ENCODE results near the gene ZNF710. TPM values are rescaled to one million over a fixed set of nuclear protein-coding genes. Genes with fewer than 3 reads are reported as not detected.

ZNF710 gene
- total RNA-seq, 1 experiment from 2014 or later: 40.7 TPM

DNA sequence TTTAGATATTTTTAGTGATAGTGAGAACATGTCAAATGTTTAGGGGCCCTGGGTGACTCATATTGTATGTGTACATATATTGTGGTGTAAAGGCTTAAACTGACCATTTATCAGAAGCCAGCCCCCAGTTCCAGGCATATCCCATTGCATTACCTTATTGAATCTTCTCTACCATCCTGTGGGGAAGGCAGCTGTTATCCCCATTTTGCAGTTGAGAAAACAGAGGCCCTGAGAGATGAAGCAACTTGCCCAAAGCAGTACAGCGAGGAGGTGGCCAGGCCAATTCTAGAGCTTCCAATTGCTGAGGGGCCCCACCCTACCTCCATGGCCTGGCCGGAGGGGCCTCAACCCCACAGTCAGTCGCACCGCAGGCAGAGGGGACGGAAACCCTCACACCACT is 47.9 kb downstream of the ZNF710 start:
- peaks cover 14 to 16% of the 10 kb centered on the region in 2 experiments for H3K4me1 Mint-ChIP-seq
- H3K4me2 ChIP-seq (ENCODE audit: insufficient read depth, insufficient read length, low read length): no peak overlapping the region
- H3K79me2 ChIP-seq (ENCODE audit: insufficient read depth, low read length): no peaks in the 10 kb centered on the region; the same call in 1 of the 2 replicates

More for the DNA sequence above, 47.9 kb downstream of the ZNF710 start:
- H2BK120ac ChIP-seq (ENCODE audit: low read depth, low read length, poor library complexity, severe bottlenecking): no peak overlapping the region
- no peak overlapping the region for H2AK5ac ChIP-seq (ENCODE audit: insufficient read length, low read length)
- peak overlapping the region in 2 of 3 experiments; percentile 24 to 63; a peak in 1 of 7 replicates for H3K27ac Mint-ChIP-seq
- H3K27me3 ChIP-seq (ENCODE audit: insufficient read depth, low read length): no peaks in the 10 kb centered on the region
- H4K20me1 ChIP-seq (ENCODE audit: control insufficient read depth, insufficient read depth, insufficient read length): no peaks in the 10 kb centered on the region
- TF ChIP-seq, protein P1, sequence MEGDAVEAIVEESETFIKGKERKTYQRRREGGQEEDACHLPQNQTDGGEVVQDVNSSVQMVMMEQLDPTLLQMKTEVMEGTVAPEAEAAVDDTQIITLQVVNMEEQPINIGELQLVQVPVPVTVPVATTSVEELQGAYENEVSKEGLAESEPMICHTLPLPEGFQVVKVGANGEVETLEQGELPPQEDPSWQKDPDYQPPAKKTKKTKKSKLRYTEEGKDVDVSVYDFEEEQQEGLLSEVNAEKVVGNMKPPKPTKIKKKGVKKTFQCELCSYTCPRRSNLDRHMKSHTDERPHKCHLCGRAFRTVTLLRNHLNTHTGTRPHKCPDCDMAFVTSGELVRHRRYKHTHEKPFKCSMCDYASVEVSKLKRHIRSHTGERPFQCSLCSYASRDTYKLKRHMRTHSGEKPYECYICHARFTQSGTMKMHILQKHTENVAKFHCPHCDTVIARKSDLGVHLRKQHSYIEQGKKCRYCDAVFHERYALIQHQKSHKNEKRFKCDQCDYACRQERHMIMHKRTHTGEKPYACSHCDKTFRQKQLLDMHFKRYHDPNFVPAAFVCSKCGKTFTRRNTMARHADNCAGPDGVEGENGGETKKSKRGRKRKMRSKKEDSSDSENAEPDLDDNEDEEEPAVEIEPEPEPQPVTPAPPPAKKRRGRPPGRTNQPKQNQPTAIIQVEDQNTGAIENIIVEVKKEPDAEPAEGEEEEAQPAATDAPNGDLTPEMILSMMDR (conservative IDR thresholded peaks at IDR 0.05): no peak
- no peaks in the 10 kb centered on the region for H3K79me1 ChIP-seq (ENCODE audit: insufficient read depth, low read depth, low read length, poor library complexity, severe bottlenecking)
- H3K4me1 ChIP-seq (ENCODE audit: insufficient read depth, low read length): no peaks in the 10 kb centered on the region
- H2AFZ ChIP-seq (ENCODE audit: low read length): no peak overlapping the region
- H3K23me2 ChIP-seq (ENCODE audit: insufficient read length, low read depth, low read length, poor library complexity, severe bottlenecking): no peaks in the 10 kb centered on the region
- H3K23ac ChIP-seq (ENCODE audit: insufficient read length, low read depth, low read length): no peak overlapping the region
- no CpG with 5 or more reads among the region's 5 CpGs for WGBS (ENCODE audit: extremely low coverage, insufficient read length, low lambda C conversion rate)
- H2BK5ac ChIP-seq (ENCODE audit: insufficient read length, low read length): no peak overlapping the region
- H3K9ac ChIP-seq (ENCODE audit: extremely low read depth, insufficient read length, low read length): no peak overlapping the region
- no peak overlapping the region for H4K8ac ChIP-seq (replicated peaks; ENCODE audit: insufficient read length, low read depth, low read length)
- no peak overlapping the region for H3K27ac ChIP-seq (ENCODE audit: insufficient read length, low read depth, low read length)
- no peak for DNase-seq
- H3K4me3 Mint-ChIP-seq: no peak overlapping the region
- no peak overlapping the region for H2BK12ac ChIP-seq (ENCODE audit: insufficient read length, low read depth, low read length)
- H3K9me3 ChIP-seq (ENCODE audit: control insufficient read depth, low read depth, low read length): no peaks in the 10 kb centered on the region
- H2BK20ac ChIP-seq (ENCODE audit: low read depth, low read length, poor library complexity, severe bottlenecking): no peak overlapping the region
- no peak overlapping the region for H4K5ac ChIP-seq (ENCODE audit: insufficient read length, low read depth, low read length)
- H3K9me3 Mint-ChIP-seq: no peaks in the 10 kb centered on the region
- H3K14ac ChIP-seq (ENCODE audit: insufficient read depth, low read length): no peak overlapping the region
- no peaks in the 10 kb centered on the region for H3K27me3 Mint-ChIP-seq (ENCODE audit: low read depth)
- H3T11ph ChIP-seq (ENCODE audit: low read length): no peak overlapping the region
- H3K36me3 Mint-ChIP-seq (ENCODE audit: insufficient read depth in 1 of 3, low read depth in 3 of 3): no peaks in the 10 kb centered on the region; a peak in 1 of 7 replicates
- H3K18ac ChIP-seq (ENCODE audit: insufficient read length, low read depth, low read length): no peak overlapping the region
- H3K56ac ChIP-seq (ENCODE audit: insufficient read length, low read depth, low read length): no peak overlapping the region
- no peak overlapping the region for H2BK15ac ChIP-seq (ENCODE audit: low read depth, low read length)
- no peak overlapping the region for H3K4ac ChIP-seq (ENCODE audit: low read depth, low read length)
- no peak overlapping the region for H4K91ac ChIP-seq (ENCODE audit: insufficient read length, low read depth, low read length)
